SKM-1 treated with dmso at 0.1 percent for 144 hours (cell line): Measurements from ENCODE around the gene PLEKHH2.
"Not testable (repeated sequence)": the region's sequence is repeated elsewhere in the genome, so short reads cannot be mapped to it uniquely, and the experiment has no call there.

ENCODE experiments used
- DNase-seq: peaks from one replicate; lab custom pipeline; 2025; ENCODE audit not compliant: unreplicated experiment; lab: John Stamatoyannopoulos, UW

Gene PLEKHH2

DNA sequence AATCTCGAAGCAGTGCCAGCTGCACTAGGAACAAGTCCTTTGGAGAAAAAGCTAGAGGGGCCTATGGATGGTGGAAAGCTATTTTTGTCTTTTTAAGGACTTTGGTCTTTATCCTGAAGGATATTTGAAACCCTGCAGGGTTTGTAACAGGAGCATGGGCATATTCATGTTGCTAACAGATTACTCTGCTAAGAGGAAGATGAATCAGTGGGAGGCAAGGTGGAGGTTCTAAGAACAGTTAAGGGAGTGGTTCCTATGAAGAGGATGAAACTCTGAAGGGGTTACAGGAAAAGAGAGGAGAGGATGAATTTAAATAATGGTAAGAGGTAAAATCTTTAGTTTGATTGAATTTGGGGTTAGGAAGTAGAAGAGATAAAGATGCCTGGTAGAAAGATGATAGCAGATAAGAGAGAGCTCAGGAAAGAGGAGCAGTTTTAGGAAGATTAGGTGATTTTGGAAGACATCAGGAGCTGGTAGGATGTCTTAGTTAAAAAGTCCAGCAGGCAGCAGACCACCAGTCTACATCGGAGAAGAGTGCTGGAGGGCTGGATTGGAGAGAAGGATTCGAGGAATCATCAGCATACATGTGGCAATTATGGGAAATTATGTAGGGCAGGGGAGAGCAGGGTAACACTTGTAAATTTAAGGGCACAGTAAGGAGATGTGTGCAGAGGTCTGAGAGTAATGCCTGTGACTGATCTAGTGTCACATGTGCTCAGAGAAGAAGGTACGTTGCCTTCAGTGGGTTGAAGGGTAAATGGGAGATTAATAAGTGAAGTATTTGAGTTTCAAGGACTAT, 78.4 kb downstream of the PLEKHH2 start:
- no peak for DNase-seq

DNA sequence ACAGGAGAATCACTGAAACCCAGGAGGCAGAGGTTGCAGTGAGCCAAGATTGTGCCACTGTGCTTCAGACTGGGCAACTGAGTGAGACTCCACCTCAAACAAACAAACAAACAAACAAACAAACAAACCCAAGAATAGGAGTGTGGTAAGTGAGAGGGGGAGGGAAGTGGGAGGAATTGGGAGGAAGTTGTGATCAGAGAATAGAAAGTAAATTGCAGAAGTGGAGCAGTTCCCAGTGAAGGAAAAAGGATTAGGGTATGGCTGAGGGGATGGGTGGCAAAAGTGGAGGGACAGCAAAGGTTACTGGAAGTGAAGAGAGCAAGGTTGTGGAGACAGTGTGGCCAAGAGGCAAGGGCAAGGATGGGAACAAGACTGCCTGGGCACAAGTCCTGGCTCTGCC, 80.3 kb downstream of the PLEKHH2 start:
- no peak for DNase-seq

GRCh38 chr2:43718530-43719124, 81.6 kb downstream of the PLEKHH2 start:
- DNase-seq: no peak

DNA sequence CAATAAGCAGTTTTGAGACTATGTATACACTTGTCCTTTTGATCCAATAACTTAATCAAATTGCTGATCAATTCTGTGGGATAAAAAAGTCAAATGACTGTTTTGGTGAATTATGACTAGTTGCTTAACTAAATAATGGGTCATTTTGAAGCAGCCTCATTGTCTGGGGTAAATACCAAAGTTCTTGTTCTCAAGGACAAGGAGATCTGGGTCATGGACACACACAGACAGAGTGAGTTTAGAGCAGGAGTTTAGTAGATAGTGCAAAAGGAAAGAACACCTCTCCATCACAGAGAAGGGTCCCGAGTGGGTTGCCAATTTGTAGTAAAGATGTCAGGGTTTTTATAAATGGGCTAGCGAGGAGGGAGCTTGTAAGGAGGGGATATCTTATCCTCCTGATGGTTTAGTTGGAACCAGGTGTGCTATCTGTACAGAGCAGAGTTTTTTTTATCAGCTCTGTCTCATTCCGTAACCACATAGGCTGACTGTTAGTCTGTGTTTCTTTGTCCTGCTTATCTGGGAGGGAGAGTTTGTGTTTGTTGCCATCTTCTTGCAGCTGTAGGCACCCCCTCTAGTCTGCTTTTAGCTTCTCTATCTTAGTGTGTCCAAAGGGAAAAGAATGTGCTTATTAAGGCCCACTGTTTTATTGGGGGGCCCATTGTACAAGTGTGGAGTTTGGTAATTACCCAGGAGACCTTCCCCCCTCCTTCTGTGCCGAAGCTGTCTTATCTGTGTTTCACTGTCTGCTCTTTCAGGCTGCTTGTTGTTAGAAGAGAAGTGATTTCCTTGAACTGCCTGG, 87.9 kb downstream of the PLEKHH2 start:
- DNase-seq: no peak

GRCh38 chr2:43725711-43726246, 88.7 kb downstream of the PLEKHH2 start:
- DNase-seq: no peak

DNA sequence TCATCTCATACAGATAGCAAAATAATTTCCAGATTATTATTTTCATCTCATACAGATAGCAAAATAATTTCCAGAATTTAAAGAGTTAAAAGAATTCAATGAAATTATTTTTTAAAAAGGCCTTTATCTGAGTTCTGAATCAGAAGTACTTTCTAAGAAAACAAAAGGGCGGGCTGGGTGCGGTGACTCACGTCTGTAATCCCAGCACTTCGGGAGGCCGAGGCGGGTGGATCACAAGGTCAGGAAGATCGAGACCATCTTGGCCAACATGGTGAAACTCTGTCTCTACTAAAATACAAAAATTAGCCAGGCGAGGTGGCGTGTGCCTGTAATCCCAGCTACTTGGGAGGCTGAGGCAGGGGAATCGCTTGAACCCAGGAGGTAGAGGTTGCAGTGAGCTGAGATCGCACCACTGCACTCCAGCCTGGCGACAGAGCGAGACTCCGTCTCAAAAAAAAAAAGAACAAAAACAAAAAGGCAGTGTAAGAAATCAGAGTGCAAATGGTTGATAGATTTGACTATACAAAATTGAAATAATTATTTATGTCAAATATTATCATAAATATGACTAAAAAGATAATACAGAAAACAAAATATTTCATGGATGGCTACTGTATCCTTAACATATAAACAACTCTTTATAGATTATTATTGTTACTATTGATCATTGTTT, 90.0 kb downstream of the PLEKHH2 start:
- not testable (repeated sequence) for DNase-seq

- DNase-seq: no peak
Observed at GRCh38 chr2:43727634-43728014, 90.6 kb downstream of the PLEKHH2 start.

DNA sequence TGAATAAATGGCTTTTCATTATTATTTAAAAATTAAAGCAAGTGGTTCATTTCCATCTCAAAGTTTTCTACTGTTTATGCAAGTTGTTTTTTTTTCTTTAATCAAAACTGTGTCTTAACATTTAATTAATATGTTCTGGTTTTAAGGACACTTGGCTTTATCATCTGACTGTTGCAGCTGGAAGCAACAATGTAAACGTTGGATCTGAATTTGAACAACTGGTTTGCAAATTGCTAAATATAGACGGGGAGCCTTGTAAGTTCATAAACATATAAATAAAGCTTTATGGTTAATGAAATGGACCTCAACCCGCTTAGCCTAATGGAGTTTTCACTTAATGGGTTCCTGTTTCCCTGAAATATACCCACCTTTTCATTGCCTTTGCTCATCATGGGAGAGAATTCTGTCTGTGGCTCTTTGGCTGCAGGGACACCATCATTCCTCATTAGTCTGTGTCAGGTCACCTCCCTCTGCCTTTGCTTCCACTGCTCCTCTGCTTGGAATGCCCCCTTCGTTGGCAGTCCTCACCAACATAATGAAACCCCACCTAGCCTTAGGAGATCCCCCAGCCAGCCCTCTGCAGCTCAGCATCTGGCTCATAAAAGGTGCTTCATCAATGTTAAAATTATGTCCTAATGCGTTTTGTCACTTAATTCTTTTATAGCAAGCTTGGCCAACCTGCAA, 92.6 kb downstream of the PLEKHH2 start:
- DNase-seq: no peak

- DNase-seq: no peak
Observed at GRCh38 chr2:43731211-43731610, 94.2 kb downstream of the PLEKHH2 start.

GRCh38 chr2:43736637-43737036, 99.6 kb downstream of the PLEKHH2 start:
- DNase-seq: no peak

DNA sequence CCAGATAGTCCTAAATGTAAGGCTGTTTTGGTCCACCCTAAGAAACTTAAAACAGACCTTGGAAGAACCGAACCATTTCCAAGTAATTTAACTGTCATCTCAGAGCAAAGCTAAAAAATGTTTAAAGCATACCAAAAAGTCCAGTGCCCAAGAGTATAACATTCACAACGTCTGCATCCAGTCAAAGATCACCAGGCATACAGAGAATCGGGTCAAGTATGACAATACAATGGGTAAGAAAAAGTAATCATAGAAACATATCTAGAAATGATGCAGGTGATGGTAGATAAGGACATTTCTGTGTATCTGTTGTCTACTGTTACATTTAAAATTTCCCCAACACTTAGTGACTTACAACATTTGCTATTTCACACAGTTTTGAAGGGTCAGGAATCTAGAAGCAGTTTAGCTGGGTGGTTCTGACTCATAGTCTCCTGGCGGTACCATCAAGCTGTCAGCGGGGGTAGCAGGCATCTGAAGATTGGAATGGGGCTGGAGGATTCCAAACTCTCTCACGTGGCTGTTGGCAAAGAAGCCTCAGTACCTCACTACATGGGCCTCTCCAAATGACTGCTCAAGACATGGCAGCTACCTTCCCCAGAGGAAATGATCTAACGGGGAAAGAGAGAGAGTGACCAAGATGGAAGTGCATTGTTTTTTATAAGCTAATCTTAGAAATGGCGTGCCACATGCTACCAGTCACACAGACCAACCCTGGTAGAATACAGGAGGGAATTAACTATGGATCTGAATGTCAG, 100.2 kb downstream of the PLEKHH2 start:
- DNase-seq: no peak

DNA sequence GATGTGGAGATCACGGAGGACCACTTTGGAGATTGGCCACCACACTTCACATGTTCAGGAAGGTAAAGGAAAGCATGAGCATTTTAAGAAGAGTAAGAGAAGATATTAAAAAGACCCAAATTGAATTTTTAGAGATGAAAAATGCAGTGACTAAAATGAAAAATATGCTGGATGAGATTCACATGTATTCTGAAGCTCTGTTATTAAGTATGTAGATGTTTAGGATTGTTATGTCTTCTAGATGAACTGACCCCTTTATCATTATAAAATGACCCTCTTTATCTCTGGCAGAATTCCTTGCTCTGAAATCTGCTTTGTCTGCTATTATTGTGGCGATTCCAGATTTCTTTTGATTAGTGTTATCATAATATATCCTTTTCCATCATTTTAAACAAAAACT, 100.8 kb downstream of the PLEKHH2 start:
- no peak for DNase-seq

- no peak for DNase-seq
Observed at GRCh38 chr2:43738257-43738656, 101.2 kb downstream of the PLEKHH2 start.

GRCh38 chr2:43743706-43744105, 106.6 kb downstream of the PLEKHH2 start:
- no peak for DNase-seq

- DNase-seq: no peak
Observed at GRCh38 chr2:43745457-43745856, 108.4 kb downstream of the PLEKHH2 start.

- DNase-seq: no peak
Observed at GRCh38 chr2:43748333-43748732, 111.3 kb downstream of the PLEKHH2 start.

DNA sequence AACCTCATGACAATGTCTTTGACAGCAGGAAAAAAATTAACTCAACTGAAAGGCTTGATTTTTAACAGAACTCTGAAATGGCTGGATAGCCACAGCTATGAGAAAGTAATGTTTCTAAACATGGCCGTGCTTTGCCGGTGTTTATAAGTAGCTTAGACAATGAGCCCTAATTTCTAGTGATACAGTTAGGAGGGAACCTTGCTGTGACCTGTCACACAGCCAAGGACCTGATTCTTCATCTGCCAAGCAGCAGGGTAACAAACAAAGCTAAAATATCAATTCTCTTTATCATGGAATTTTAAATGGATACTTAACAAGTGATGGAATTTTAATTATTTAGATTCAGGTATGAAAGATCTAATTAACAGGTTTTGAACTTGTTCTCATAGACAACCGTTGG, 112.5 kb downstream of the PLEKHH2 start:
- no peak for DNase-seq

GRCh38 chr2:43751476-43751990, 114.5 kb downstream of the PLEKHH2 start:
- DNase-seq: no peak

GRCh38 chr2:43752302-43752701, 115.2 kb downstream of the PLEKHH2 start:
- no peak for DNase-seq

GRCh38 chr2:43754180-43754579, 117.1 kb downstream of the PLEKHH2 start:
- DNase-seq: no peak
